ENCODE results near the gene APOBEC3C.
"Not testable (repeated sequence)": the region's sequence is repeated elsewhere in the genome, so short reads cannot be mapped to it uniquely, and the experiment has no call there.

The APOBEC3C gene

GRCh38 chr22:38984224-38984623, 29.8 kb upstream of the APOBEC3C start:
- no peak for FAIRE-seq

- FAIRE-seq = not testable (repeated sequence)
These were observed 29.0 kb upstream of the APOBEC3C start for GRCh38 chr22:38984784-38985757.

- no peak for FAIRE-seq
These were observed 27.4 kb upstream of the APOBEC3C start for GRCh38 chr22:38986629-38987028.

- FAIRE-seq = no peak
These were observed 26.7 kb upstream of the APOBEC3C start for GRCh38 chr22:38987171-38987895.

GRCh38 chr22:38989466-38989865, 24.6 kb upstream of the APOBEC3C start:
- FAIRE-seq = no peak

GRCh38 chr22:38992871-38993371, 21.1 kb upstream of the APOBEC3C start:
- not testable (repeated sequence) for FAIRE-seq

GRCh38 chr22:38996105-38996504, 18.0 kb upstream of the APOBEC3C start:
- FAIRE-seq = no peak

- no peak for FAIRE-seq
These were observed 16.5 kb upstream of the APOBEC3C start for GRCh38 chr22:38997518-38997917.

GRCh38 chr22:39003165-39003638, 10.9 kb upstream of the APOBEC3C start:
- peak; percentile 33 for FAIRE-seq

- FAIRE-seq = no peak
These were observed 6.9 kb upstream of the APOBEC3C start for GRCh38 chr22:39007177-39007576.

GRCh38 chr22:39008271-39008850, 5.7 kb upstream of the APOBEC3C start:
- not testable (repeated sequence) for FAIRE-seq

GRCh38 chr22:39010946-39011345, 3.1 kb upstream of the APOBEC3C start:
- FAIRE-seq = no peak

GRCh38 chr22:39012533-39013511, 1.2 kb upstream of the APOBEC3C start:
- FAIRE-seq = no peak

GRCh38 chr22:39013561-39013941, 506 bp upstream of the APOBEC3C start:
- FAIRE-seq = not testable (repeated sequence)

GRCh38 chr22:39014723-39015121, 665 bp downstream of the APOBEC3C start:
- not testable (repeated sequence) for FAIRE-seq

GRCh38 chr22:39016592-39016991, 2.5 kb downstream of the APOBEC3C start:
- FAIRE-seq = no peak

GRCh38 chr22:39017596-39018365, 3.7 kb downstream of the APOBEC3C start:
- FAIRE-seq = no peak

GRCh38 chr22:39020021-39020651, 6.1 kb downstream of the APOBEC3C start:
- peak; percentile 76 for FAIRE-seq

- no peak for FAIRE-seq
These were observed 7.6 kb downstream of the APOBEC3C start for GRCh38 chr22:39021552-39022250.

Measured in G401.6 (cell line).